K562 (cell line): ENCODE measurements around the gene COPS6. TPM values are rescaled to one million over a fixed set of nuclear protein-coding genes. Genes with fewer than 3 reads are reported as not detected.

Experiments
- GABPB1 ChIP-seq: sonication (generic); formaldehyde crosslinking; IDR thresholded peaks from 2 replicates; pipeline ENCODE4 v1.8.0; 2022; ENCODE audit warnings: mild to moderate bottlenecking, missing genetic modification reagents
- LARP7 ChIP-seq: fragments of 450-650 bp; IDR thresholded peaks from 2 replicates; pipeline ENCODE4 v1.6.1; 2016
- MAFG ChIP-seq: fragments of 450-650 bp; conservative IDR thresholded peaks from 2 replicates; pipeline ENCODE4 v1.6.1; 2016; ENCODE audit warnings: missing genetic modification characterization, missing compliant biosample characterization
- MEIS2 ChIP-seq: fragments of 450-650 bp; IDR thresholded peaks from 2 replicates; pipeline ENCODE4 v1.6.1; 2014; ENCODE audit warnings: mild to moderate bottlenecking; ENCODE audit not compliant: partially characterized antibody
- NONO ChIP-seq, 2 experiments: fragments of 200-400 bp in 1 of 2; fragments of 450-650 bp in 1 of 2; formaldehyde crosslinking in 1 of 2; IDR thresholded peaks; 2 replicates each; pipeline ENCODE4 v1.6.1; 2017; ENCODE audit warnings: low read depth in 2 of 2, mild to moderate bottlenecking in 2 of 2, moderate library complexity in 2 of 2, low read length in 1 of 2
- RFX1 ChIP-seq: fragments of 450-650 bp; IDR thresholded peaks from 2 replicates; pipeline ENCODE4 v1.6.1; 2016; ENCODE audit warnings: mild to moderate bottlenecking, moderate library complexity
- TAF7 ChIP-seq: fragments of 450-650 bp; IDR thresholded peaks from 2 replicates; pipeline ENCODE4 v1.6.1; 2016; ENCODE audit warnings: missing genetic modification characterization, missing compliant biosample characterization
- ZBED1 ChIP-seq: IDR thresholded peaks from 2 replicates; pipeline ENCODE4 v1.6.1; 2014
- ZNF146 ChIP-seq: IDR thresholded peaks from one replicate; pipeline ENCODE4 v1.6.1; 2018; ENCODE audit warnings: missing compliant biosample characterization; ENCODE audit not compliant: unreplicated experiment
- ZNF23 ChIP-seq: fragments of 250-450 bp; sonication (Bioruptor Pico); IDR thresholded peaks from 2 replicates; pipeline ENCODE4 v1.4.0; 2020; ENCODE audit warnings: mild to moderate bottlenecking
- ZNF507 ChIP-seq: conservative IDR thresholded peaks from 2 replicates; pipeline ENCODE4 v1.6.1; 2017; ENCODE audit warnings: missing genetic modification characterization, missing compliant biosample characterization
- ZSCAN29 ChIP-seq: fragments of 450-650 bp; IDR thresholded peaks from 2 replicates; pipeline ENCODE4 v1.6.1; 2017
- polyA plus RNA-seq, 8 experiments: library from polyadenylated mRNA; depleted of rRNA in 4 of 8; stranded (reverse) in 5 of 8; unstranded in 3 of 8; fragments of >200 nt; fragmentation: Nextera tagmentation in 2 of 8; fragmentation: Illumina TruSeq in 1 of 8; extraction: Ambion mirVana in 2 of 8; extraction: Trizol in 1 of 8; gene quantifications; 2 replicates each; pipeline versions ENCODE4 v1.2.1 to v1.2.3, GENCODE V29; 2011 to 2014; ENCODE audit warnings: inconsistent platforms in 1 of 8, missing spikeins in 1 of 8
- total RNA-seq, 7 experiments: library from RNA; depleted of rRNA in 6 of 7; stranded (reverse); fragments of >200 nt in 6 of 7; fragmentation: Illumina TruSeq in 2 of 7; extraction: Trizol in 2 of 7; gene quantifications; 2 replicates each; pipeline versions ENCODE4 v1.2.1 to v1.2.3, GENCODE V29; 2011 to 2021; ENCODE audit warnings: low replicate concordance in 1 of 7
- TF ChIP-seq, protein P1 (sequence below), 2 experiments: IDR thresholded peaks in 1 of 2; conservative IDR thresholded peaks in 1 of 2; 2 replicates each; pipeline ENCODE4 v1.6.1; 2016; ENCODE audit warnings: low read depth in 2 of 2, mild to moderate bottlenecking in 1 of 2, missing compliant biosample characterization in 1 of 2, missing genetic modification characterization in 1 of 2, moderate library complexity in 1 of 2
- TF ChIP-seq, protein P2 (sequence below): fragments of 250-450 bp; sonication (Bioruptor Pico); IDR thresholded peaks from 2 replicates; pipeline ENCODE4 v1.5.0; 2021
- TF ChIP-seq, protein P3 (sequence below), 2 experiments: fragments of 450-650 bp in 1 of 2; sonication (generic) in 1 of 2; formaldehyde crosslinking in 1 of 2; IDR thresholded peaks in 1 of 2; conservative IDR thresholded peaks in 1 of 2; 2 replicates each; pipeline versions ENCODE4 v1.6.1 to v1.8.1; 2016 to 2023; ENCODE audit warnings: mild to moderate bottlenecking in 2 of 2, moderate library complexity in 2 of 2, inconsistent platforms in 1 of 2, missing genetic modification reagents in 1 of 2
- TF ChIP-seq, protein P4 (sequence below): fragments of 250-450 bp; sonication (Bioruptor Pico); IDR thresholded peaks from 2 replicates; pipeline ENCODE4 v1.4.0; 2020; ENCODE audit warnings: mild to moderate bottlenecking, moderate library complexity, borderline replicate concordance
- TF ChIP-seq, protein P5 (sequence below): fragments of 250-450 bp; sonication (Bioruptor Pico); IDR thresholded peaks from 2 replicates; pipeline ENCODE4 v1.5.1; 2021; ENCODE audit warnings: mild to moderate bottlenecking

The COPS6 gene
- total and polyA plus RNA-seq, 9 of the 15 experiments (the other 6 are each of a cell fraction or from before 2014, with no cell fraction given): 63.0 to 331 (median 168) TPM

DNA sequence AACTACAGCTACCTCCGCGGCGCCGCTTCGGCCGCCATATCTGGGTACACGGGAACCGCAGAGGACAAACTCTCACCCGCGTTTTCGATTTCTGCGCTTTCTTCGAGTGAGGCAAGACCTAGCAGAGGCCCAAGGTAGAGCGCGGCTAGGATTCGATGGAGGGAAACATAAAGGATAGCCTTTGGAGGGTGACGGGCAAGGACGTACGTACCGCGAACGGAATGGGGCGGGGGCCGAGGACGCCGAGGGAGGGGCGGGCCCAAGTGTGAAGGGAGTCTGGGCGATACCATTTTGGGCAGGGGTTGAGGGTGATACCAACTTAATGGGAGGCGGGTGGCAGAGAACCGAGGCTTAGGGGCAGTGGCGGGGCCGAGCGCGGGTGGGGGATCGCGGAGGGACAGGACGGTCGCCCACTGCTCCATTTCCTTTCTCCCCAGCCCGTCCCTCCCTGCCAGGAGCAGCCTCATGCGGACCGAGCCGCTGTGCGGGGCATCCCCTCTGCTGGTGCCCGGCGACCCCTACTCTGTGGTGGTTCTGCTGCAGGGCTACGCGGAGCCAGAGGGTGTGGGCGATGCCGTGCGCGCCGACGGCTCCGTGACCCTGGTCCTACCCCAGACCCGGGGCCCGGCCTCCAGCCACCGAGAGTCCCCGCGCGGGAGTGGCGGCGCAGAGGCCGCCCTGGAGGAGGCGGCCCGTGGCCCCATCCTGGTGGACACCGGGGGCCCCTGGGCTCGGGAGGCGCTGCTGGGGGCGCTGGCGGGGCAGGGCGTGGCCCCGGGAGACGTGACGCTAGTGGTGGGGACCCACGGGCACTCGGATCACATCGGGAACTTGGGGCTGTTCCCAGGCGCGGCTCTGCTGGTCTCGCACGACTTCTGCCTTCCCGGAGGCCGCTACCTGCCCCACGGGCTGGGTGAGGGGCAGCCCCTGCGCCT lies 38.4 kb downstream of the COPS6 start, which contains the start of gene MBLAC1 (continued):
- TF ChIP-seq, protein P1, sequence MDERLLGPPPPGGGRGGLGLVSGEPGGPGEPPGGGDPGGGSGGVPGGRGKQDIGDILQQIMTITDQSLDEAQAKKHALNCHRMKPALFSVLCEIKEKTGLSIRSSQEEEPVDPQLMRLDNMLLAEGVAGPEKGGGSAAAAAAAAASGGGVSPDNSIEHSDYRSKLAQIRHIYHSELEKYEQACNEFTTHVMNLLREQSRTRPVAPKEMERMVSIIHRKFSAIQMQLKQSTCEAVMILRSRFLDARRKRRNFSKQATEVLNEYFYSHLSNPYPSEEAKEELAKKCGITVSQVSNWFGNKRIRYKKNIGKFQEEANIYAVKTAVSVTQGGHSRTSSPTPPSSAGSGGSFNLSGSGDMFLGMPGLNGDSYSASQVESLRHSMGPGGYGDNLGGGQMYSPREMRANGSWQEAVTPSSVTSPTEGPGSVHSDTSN (CRISPR knock-in tag; IDR thresholded peaks at IDR 0.05; ENCODE audit: low read depth): no peak
- TF ChIP-seq, protein P1 (tag; conservative IDR thresholded peaks at IDR 0.05; ENCODE audit: low read depth): no peak
- TF ChIP-seq ZNF507 (tag) (no peak), ZBED1 (0 out of 2 replicates have a peak, but pooled peaks have one; percentile 2), MEIS2 (no peak), GABPB1 (CRISPR knock-in tag) (peak; percentile 65), MAFG (tag) (no peak), RFX1 (no peak), ZNF146 (CRISPR knock-in tag) (no peak), NONO (IDR thresholded peaks at IDR 0.05; ENCODE audit: low read depth in 2 of 2, low read length in 1 of 2) (peak; percentile 57 to 98; a peak in 3 of 4 replicates), LARP7 (no peak), TAF7 (tag) (0 out of 2 replicates have a peak, but pooled peaks have one; percentile 60), ZNF23 (CRISPR knock-in tag) (0 out of 2 replicates have a peak, but pooled peaks have one; percentile 53), ZSCAN29 (no peak)
- TF ChIP-seq, protein P2, sequence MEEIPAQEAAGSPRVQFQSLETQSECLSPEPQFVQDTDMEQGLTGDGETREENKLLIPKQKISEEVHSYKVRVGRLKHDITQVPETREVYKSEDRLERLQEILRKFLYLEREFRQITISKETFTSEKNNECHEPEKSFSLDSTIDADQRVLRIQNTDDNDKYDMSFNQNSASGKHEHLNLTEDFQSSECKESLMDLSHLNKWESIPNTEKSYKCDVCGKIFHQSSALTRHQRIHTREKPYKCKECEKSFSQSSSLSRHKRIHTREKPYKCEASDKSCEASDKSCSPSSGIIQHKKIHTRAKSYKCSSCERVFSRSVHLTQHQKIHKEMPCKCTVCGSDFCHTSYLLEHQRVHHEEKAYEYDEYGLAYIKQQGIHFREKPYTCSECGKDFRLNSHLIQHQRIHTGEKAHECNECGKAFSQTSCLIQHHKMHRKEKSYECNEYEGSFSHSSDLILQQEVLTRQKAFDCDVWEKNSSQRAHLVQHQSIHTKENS: no peak
- TF ChIP-seq, protein P3, sequence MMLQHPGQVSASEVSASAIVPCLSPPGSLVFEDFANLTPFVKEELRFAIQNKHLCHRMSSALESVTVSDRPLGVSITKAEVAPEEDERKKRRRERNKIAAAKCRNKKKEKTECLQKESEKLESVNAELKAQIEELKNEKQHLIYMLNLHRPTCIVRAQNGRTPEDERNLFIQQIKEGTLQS (IDR thresholded peaks at IDR 0.05): peak; percentile 25; the same call in 1 of the 2 replicates
- TF ChIP-seq, protein P3 (CRISPR knock-in tag; conservative IDR thresholded peaks at IDR 0.05): no peak; the same call in 1 of the 2 replicates
- TF ChIP-seq, protein P4, sequence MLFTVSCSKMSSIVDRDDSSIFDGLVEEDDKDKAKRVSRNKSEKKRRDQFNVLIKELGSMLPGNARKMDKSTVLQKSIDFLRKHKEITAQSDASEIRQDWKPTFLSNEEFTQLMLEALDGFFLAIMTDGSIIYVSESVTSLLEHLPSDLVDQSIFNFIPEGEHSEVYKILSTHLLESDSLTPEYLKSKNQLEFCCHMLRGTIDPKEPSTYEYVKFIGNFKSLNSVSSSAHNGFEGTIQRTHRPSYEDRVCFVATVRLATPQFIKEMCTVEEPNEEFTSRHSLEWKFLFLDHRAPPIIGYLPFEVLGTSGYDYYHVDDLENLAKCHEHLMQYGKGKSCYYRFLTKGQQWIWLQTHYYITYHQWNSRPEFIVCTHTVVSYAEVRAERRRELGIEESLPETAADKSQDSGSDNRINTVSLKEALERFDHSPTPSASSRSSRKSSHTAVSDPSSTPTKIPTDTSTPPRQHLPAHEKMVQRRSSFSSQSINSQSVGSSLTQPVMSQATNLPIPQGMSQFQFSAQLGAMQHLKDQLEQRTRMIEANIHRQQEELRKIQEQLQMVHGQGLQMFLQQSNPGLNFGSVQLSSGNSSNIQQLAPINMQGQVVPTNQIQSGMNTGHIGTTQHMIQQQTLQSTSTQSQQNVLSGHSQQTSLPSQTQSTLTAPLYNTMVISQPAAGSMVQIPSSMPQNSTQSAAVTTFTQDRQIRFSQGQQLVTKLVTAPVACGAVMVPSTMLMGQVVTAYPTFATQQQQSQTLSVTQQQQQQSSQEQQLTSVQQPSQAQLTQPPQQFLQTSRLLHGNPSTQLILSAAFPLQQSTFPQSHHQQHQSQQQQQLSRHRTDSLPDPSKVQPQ: no peak
- TF ChIP-seq, protein P5, sequence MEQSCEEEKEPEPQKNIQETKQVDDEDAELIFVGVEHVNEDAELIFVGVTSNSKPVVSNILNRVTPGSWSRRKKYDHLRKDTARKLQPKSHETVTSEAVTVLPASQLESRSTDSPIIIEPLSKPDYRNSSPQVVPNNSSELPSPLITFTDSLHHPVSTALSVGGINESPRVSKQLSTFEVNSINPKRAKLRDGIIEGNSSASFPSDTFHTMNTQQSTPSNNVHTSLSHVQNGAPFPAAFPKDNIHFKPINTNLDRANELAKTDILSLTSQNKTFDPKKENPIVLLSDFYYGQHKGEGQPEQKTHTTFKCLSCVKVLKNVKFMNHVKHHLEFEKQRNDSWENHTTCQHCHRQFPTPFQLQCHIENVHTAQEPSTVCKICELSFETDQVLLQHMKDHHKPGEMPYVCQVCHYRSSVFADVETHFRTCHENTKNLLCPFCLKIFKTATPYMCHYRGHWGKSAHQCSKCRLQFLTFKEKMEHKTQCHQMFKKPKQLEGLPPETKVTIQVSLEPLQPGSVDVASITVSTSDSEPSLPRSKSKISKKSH (CRISPR knock-in tag): no peak
